ENCODE results near the gene GP1BA.

The GP1BA gene

GRCh38 chr17:4948166-4948930 is 16.3 kb downstream of the GP1BA start, which contains the start of gene PFN1:
Gene PFN1 (minus strand): TSS chr17:4948530. CDS start chr17:4948394, 136 bp downstream.
- TF ChIP-seq CTCF (IDR thresholded peaks at IDR 0.05; ENCODE audit: low read depth, low read length, poor library complexity, severe bottlenecking): no peak
- TF ChIP-seq EZH2phosphoT487 (IDR thresholded peaks at IDR 0.05; ENCODE audit: borderline replicate concordance, low read length): no peak
- Histone ChIP-seq H3F3A (ENCODE audit: control insufficient read depth, insufficient read depth) (peaks cover 48% of the 10 kb centered on the region), H3K27me3 (ENCODE audit: control insufficient read depth, low read length) (no peaks in the 10 kb centered on the region), H4K20me1 (ENCODE audit: control insufficient read depth, insufficient read depth, low read depth, low read length) (peaks cover 13% of the 10 kb centered on the region; the same call in 1 of the 2 replicates), H3K27ac (ENCODE audit: low read depth, low read length) (peak within 1 kb of the TSS; percentile 99), H3K36me3 (ENCODE audit: control insufficient read depth, low read length) (peaks cover 50% of the 10 kb centered on the region), H3K9me3 (ENCODE audit: control insufficient read depth, insufficient read depth, low read length) (no peaks in the 10 kb centered on the region), H3K4me2 (ENCODE audit: low read length) (peak within 1 kb of the TSS; percentile 94), H3K4me1 (ENCODE audit: control insufficient read depth, low read length) (peaks cover 57% of the 10 kb centered on the region), H3K4me3 (ENCODE audit: low read length) (peak within 1 kb of the TSS; percentile 93), H3K9me2 (replicated peaks; ENCODE audit: control insufficient read depth, low read length) (no peaks in the 10 kb centered on the region), H3K79me2 (ENCODE audit: control insufficient read depth, low read length) (peaks cover 60% of the 10 kb centered on the region)

- H3K27me3 ChIP-seq (ENCODE audit: control insufficient read depth, low read length): no peaks in the 10 kb centered on the region
- peaks cover 55% of the 10 kb centered on the region for H3K79me2 ChIP-seq (ENCODE audit: control insufficient read depth, low read length)
- H3K9me2 ChIP-seq (replicated peaks; ENCODE audit: control insufficient read depth, low read length): no peaks in the 10 kb centered on the region
- peaks cover 45% of the 10 kb centered on the region for H3K36me3 ChIP-seq (ENCODE audit: control insufficient read depth, low read length)
- H3F3A ChIP-seq (ENCODE audit: control insufficient read depth, insufficient read depth): peaks cover 43% of the 10 kb centered on the region
- peak overlapping the region; percentile 99 for H3K27ac ChIP-seq (ENCODE audit: low read depth, low read length)
- peaks cover 13% of the 10 kb centered on the region; the same call in 1 of the 2 replicates for H4K20me1 ChIP-seq (ENCODE audit: control insufficient read depth, insufficient read depth, low read depth, low read length)
- TF ChIP-seq EZH2phosphoT487 (IDR thresholded peaks at IDR 0.05; ENCODE audit: borderline replicate concordance, low read length) (no peak), CTCF (IDR thresholded peaks at IDR 0.05; ENCODE audit: low read depth, low read length, poor library complexity, severe bottlenecking) (no peak)
- peaks cover 52% of the 10 kb centered on the region for H3K4me1 ChIP-seq (ENCODE audit: control insufficient read depth, low read length)
- no peaks in the 10 kb centered on the region for H3K9me3 ChIP-seq (ENCODE audit: control insufficient read depth, insufficient read depth, low read length)
- H3K4me3 ChIP-seq (ENCODE audit: low read length): peak overlapping the region; percentile 93
- H3K4me2 ChIP-seq (ENCODE audit: low read length): peak overlapping the region; percentile 94
Observed at GRCh38 chr17:4948931-4949320, 16.8 kb downstream of the GP1BA start.

GRCh38 chr17:4949321-4950074 is 17.4 kb downstream of the GP1BA start:
- Histone ChIP-seq H3K36me3 (ENCODE audit: control insufficient read depth, low read length) (peaks cover 40% of the 10 kb centered on the region), H3K27me3 (ENCODE audit: control insufficient read depth, low read length) (no peaks in the 10 kb centered on the region), H3K9me2 (replicated peaks; ENCODE audit: control insufficient read depth, low read length) (no peaks in the 10 kb centered on the region), H3K4me3 (ENCODE audit: low read length) (peak overlapping the region; percentile 93), H3F3A (ENCODE audit: control insufficient read depth, insufficient read depth) (peaks cover 37% of the 10 kb centered on the region), H3K4me2 (ENCODE audit: low read length) (peak overlapping the region; percentile 94), H3K79me2 (ENCODE audit: control insufficient read depth, low read length) (peaks cover 49% of the 10 kb centered on the region), H3K27ac (ENCODE audit: low read depth, low read length) (peak overlapping the region; percentile 99), H3K9me3 (ENCODE audit: control insufficient read depth, insufficient read depth, low read length) (no peaks in the 10 kb centered on the region), H3K4me1 (ENCODE audit: control insufficient read depth, low read length) (peaks cover 46% of the 10 kb centered on the region), H4K20me1 (ENCODE audit: control insufficient read depth, insufficient read depth, low read depth, low read length) (peaks cover 13% of the 10 kb centered on the region; the same call in 1 of the 2 replicates)
- TF ChIP-seq CTCF (IDR thresholded peaks at IDR 0.05; ENCODE audit: low read depth, low read length, poor library complexity, severe bottlenecking) (no peak), EZH2phosphoT487 (IDR thresholded peaks at IDR 0.05; ENCODE audit: borderline replicate concordance, low read length) (no peak)
